ENCODE measurements around the gene DCC.

DNA sequence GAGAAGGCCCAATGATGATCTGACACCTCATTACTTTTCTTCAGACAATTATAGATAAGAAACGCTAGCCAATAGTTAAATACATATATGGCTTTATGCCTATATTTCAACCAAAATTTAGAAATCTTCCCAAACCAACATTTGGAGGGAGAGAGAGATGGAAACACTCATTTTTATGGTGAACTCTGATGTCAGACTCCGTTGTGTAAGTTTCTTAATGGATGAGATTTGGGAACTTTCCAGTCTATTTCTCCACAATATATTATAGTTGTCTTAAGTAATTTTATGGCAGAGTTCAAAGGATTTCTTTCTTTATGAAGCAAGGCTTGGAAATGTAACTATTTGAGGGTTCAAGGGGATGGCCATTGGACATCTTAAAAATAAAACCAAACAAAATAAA is 407.0 kb downstream of the DCC start:
- no peak for TF ChIP-seq CTCF (IDR thresholded peaks at IDR 0.05)
- no peak for TF ChIP-seq POLR2A (IDR thresholded peaks at IDR 0.05)
